Erythroblast (primary cell): ENCODE results near the gene JKAMP.
A peak's percentile ranks its signal among the peaks of the same experiment; 100 is the strongest.

Source experiments
- GATA1 ChIP-seq: IDR thresholded peaks from 2 replicates; pipeline ENCODE4 v1.6.1; 2011; ENCODE audit warnings: low read depth, mild to moderate bottlenecking, control low read depth, low read length, moderate library complexity
- POLR2A ChIP-seq: IDR thresholded peaks from 2 replicates; pipeline ENCODE4 v1.6.1; 2011; ENCODE audit warnings: mild to moderate bottlenecking, low read length

DNA sequence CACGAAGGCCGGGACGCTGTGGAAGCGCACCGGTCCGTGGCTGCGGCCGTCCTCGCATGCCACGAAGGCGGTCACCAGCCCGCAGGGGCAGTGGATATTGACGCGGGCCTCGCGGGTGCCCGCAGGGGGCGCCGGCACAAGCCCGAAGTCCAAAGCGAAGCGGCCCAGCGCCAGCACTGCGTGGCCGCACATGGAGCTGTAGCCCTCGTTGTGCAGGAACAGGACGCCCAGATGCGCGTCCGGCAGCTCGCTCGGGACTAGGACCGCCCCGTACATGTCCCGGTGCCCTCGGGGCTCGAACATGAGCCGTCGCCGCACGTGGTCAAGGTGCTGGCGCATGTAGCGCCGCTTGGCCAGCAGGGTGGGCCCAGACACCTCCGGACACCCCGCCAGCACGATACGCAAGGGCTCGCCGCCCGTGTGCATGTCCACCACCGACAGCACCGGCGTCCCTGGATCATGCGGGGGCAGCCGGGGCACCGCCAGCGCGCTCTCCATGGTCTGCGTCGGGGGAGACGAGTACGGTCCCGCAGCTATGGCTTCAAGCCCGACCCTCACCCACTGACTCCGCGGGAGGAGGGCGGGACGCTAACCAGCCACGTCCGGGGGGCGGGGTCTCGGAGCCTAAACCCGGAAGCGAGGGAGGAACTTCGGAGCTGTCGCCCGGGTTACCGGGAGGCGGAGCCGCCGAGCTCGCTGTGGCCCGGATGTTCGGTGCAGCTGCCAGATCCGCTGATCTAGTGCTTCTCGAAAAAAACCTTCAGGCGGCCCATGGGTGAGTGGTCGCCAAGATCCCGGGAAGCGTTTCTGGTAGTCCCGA lies at the start of gene JKAMP, which contains the start of gene L3HYPDH:
- TF ChIP-seq POLR2A: peak; percentile 82
- TF ChIP-seq GATA1: no peak
